ENCODE results near the gene UFC1. TPM values are rescaled to one million over a fixed set of nuclear protein-coding genes. Genes with fewer than 3 reads are reported as not detected.
A peak's percentile ranks its signal among the peaks of the same experiment; 100 is the strongest.

The UFC1 gene
- total and polyA plus RNA-seq, 2 of the 13 experiments (the other 11 are each of a cell fraction or from before 2014, with no cell fraction given) = 72.8 to 85.2 TPM

DNA sequence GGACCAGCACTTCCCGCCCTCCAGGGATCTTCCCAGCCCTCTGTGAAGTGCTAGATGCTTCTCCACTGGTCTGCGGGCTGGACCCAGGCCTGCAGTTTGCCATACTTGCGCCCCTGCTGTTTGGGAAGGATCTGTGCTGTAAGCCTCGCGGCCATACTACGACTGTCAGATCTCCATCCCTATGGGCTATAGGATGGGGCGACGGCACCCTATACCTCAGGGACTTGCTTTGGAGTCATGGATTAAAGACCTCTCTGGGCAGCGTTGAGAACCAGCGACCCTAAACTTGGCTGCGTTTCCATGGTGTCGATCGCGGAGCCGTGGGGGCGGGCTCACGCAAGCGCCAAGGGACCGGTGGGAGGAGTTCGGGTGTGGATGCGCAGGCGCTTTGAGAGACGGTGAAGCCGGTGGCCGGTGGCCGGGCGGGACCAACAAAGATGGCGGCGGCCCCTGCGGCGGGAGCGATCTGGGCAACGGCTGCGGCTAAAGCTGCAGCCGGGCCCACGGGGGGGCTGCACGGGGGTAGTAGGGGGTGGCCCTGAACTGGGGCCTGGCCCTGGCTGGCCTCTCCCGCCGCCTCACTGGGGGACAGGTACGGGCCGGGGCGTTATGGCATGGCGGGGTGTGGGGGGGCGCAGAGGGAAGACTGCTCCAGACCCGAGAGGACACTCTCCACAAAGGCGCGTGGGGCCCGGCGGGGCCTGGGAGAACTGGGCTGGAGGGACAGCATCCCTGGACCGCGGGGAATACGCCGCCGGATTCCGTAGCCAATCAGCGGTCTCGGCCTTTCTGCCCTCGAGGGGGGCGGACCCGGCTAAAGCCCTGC lies 5.5 kb downstream of the UFC1 start, which contains the start of gene USP21 (continued):
- TF ChIP-seq HIC2 (CRISPR knock-in tag; IDR thresholded peaks at IDR 0.05; ENCODE audit: low read depth) = no peak
- no peak for TF ChIP-seq RARG (CRISPR knock-in tag; IDR thresholded peaks at IDR 0.05; ENCODE audit: low read depth)
- TF ChIP-seq, protein P1, sequence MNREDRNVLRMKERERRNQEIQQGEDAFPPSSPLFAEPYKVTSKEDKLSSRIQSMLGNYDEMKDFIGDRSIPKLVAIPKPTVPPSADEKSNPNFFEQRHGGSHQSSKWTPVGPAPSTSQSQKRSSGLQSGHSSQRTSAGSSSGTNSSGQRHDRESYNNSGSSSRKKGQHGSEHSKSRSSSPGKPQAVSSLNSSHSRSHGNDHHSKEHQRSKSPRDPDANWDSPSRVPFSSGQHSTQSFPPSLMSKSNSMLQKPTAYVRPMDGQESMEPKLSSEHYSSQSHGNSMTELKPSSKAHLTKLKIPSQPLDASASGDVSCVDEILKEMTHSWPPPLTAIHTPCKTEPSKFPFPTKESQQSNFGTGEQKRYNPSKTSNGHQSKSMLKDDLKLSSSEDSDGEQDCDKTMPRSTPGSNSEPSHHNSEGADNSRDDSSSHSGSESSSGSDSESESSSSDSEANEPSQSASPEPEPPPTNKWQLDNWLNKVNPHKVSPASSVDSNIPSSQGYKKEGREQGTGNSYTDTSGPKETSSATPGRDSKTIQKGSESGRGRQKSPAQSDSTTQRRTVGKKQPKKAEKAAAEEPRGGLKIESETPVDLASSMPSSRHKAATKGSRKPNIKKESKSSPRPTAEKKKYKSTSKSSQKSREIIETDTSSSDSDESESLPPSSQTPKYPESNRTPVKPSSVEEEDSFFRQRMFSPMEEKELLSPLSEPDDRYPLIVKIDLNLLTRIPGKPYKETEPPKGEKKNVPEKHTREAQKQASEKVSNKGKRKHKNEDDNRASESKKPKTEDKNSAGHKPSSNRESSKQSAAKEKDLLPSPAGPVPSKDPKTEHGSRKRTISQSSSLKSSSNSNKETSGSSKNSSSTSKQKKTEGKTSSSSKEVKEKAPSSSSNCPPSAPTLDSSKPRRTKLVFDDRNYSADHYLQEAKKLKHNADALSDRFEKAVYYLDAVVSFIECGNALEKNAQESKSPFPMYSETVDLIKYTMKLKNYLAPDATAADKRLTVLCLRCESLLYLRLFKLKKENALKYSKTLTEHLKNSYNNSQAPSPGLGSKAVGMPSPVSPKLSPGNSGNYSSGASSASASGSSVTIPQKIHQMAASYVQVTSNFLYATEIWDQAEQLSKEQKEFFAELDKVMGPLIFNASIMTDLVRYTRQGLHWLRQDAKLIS (CRISPR knock-in tag; IDR thresholded peaks at IDR 0.05) = no peak
- TF ChIP-seq SRSF9 (IDR thresholded peaks at IDR 0.05; ENCODE audit: borderline replicate concordance, insufficient read depth, low read depth, low read length, poor library complexity, severe bottlenecking) = no peak
- TF ChIP-seq GPBP1L1 (CRISPR knock-in tag; IDR thresholded peaks at IDR 0.05) = no peak
- TF ChIP-seq SP1 (IDR thresholded peaks at IDR 0.05) = no peak
- peak; percentile 75 for TF ChIP-seq SP1 (CRISPR knock-in tag; IDR thresholded peaks at IDR 0.05)
- no peak for TF ChIP-seq IRF1 (CRISPR knock-in tag; IDR thresholded peaks at IDR 0.05; ENCODE audit: low read depth)
- no peak for TF ChIP-seq ZKSCAN1 (IDR thresholded peaks at IDR 0.05; ENCODE audit: low read length)
- no peak for TF ChIP-seq USF2 (IDR thresholded peaks at IDR 0.05; ENCODE audit: low read depth, low read length)
- TF ChIP-seq USF2 (CRISPR knock-in tag; IDR thresholded peaks at IDR 0.05; ENCODE audit: borderline replicate concordance) = no peak
- TF ChIP-seq, protein P2, sequence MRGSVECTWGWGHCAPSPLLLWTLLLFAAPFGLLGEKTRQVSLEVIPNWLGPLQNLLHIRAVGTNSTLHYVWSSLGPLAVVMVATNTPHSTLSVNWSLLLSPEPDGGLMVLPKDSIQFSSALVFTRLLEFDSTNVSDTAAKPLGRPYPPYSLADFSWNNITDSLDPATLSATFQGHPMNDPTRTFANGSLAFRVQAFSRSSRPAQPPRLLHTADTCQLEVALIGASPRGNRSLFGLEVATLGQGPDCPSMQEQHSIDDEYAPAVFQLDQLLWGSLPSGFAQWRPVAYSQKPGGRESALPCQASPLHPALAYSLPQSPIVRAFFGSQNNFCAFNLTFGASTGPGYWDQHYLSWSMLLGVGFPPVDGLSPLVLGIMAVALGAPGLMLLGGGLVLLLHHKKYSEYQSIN (CRISPR knock-in tag; IDR thresholded peaks at IDR 0.05; ENCODE audit: borderline replicate concordance) = no peak
- TF ChIP-seq STAT5B (CRISPR knock-in tag; IDR thresholded peaks at IDR 0.05) = no peak
- TF ChIP-seq XRCC5 (optimal IDR thresholded peaks at IDR 0.05; ENCODE audit: low read length) = no peak

Data from HepG2 (cell line).